Activated T-helper 1 cell treated with Interleukin-2 at 50 U/mL for 16 hours (primary cell): ENCODE measurements around the gene CNGA3.
"Not testable (repeated sequence)": the region's sequence is repeated elsewhere in the genome, so short reads cannot be mapped to it uniquely, and the experiment has no call there.

Experiments
- DNase-seq: peaks from one replicate; pipeline ENCODE4 v3.0.0-alpha.2; 2020; ENCODE audit warnings: low read depth

Gene CNGA3

DNA sequence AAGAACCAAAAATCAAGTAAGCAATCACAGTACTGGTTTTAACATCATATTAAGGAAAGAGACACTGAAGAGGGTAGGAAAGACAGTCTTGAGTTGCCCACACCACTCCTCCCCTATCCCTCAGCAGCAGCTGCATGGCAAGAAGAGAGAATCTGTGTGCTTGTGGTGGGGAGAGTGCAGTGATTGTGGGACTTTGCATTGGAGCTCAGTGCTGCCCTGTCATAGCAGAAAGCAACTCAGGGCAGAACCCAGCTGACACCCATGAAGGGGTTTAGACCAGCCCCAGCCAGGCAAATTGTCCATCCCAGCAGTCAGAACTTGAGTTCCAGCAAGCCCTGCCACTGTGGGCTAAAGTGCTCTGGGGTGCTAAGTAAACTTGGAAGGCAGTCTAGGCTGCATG lies 57.6 kb downstream of the CNGA3 start:
- no peak for DNase-seq

DNA sequence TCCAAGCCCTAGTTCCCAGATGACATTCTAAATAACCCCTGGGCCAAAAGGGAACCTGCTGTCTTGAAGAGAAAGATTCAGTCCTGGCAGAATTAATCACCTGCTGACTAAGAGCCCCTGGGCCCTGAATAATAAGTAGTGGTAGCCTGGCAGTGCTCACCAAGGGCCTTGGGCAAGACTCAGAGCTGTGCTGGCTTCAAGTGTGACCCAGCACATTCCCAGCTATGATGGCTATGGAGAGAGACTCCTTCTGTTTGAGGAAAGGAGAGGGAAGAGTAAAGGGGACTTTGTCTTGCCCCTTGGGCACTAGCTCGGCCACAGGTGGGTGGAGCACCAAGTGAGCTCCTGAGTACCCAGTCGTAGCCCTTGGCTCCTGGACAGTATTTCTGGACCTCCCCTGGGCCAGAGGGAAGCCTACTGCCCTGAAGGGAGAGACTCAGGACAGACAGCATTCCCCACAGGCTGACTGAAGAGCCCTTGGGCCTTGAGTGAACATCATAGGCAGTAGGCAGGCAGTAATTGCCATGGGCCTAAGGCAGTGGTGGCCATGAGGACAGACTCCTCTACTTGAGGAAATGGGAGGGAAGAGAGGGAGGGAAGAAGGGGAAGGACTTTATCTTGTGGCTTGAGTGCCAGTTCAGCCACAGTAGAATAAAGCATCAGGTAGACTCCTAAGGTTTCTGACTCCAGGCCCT lies 58.4 kb downstream of the CNGA3 start:
- DNase-seq = no peak

DNA sequence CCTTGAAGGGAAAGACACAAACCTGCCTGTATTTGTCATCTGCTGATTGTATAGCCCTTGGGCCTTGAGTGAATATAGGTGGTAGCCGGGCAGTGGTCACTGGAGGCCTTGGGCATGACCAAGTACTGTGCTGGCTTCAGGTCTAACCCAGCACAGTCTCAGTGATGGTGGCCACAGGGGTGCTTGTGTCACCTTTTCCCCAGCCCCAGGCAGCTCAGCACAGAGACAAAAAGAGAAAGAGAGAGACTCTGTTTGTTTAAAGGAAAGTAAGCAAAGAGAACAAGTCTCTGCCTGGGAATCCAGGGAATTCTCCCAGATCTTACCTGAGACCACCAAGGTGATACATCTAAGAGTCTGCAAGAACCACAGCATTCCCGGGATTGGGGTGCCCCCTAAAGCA lies 59.0 kb downstream of the CNGA3 start:
- no peak for DNase-seq

DNA sequence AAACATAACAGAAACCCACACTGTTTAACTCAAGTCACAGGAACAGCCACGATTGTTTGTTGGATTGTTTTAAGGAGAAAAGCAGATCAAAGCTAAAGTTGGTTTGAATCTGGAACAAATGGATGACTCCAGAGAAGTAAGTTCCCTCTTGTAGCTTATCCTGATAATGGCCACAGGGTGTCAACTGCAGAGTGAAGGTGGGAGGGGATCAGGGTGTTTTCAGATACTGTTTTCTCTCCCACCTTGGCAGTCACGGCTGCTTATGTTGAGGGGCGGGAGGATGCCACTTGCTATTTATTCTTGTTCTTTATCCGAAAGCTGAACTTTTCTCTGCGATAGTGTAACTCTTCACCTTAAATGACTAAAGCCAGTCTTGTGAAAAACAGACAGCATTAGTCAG lies 61.9 kb downstream of the CNGA3 start:
- no peak for DNase-seq

DNA sequence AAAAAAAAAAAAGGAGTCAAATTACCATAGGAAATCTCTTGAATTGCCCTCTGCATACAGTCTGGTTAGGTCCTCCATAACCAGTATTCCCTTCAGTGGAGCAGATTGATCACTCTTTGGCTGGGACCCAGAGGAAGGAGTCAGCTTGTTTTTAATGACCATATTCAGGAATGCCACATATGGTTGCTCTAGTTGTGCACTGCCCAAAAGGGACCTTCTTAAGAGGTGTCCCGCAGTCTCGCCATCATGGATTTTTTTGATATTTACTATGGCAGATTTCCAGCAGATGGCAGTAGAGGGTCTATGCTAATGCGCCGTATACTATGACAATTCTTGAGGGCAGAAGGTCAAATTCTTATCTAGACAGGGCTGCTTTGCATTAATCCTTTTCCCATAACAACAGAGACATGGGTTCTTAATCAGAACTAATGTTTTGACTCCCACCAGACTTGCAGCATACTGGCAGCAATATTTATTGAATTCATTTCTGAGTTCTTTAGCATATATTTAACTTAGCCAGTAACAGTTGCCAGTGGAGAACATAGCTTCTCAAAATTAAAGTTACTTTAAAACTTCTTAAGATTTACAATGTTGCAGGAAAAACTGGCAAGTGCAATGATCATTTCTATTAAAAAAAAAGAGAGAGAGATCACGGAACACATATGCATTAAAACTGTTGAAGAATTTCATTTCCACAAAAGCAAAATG lies 66.6 kb downstream of the CNGA3 start:
- peak; percentile 10 for DNase-seq

- DNase-seq = not testable (repeated sequence)
Observed at GRCh38 chr2:98414246-98414645, 68.0 kb downstream of the CNGA3 start.

GRCh38 chr2:98415719-98416248 lies 69.5 kb downstream of the CNGA3 start:
- DNase-seq = not testable (repeated sequence)

GRCh38 chr2:98416383-98417159 lies 70.3 kb downstream of the CNGA3 start:
- DNase-seq = no peak

DNA sequence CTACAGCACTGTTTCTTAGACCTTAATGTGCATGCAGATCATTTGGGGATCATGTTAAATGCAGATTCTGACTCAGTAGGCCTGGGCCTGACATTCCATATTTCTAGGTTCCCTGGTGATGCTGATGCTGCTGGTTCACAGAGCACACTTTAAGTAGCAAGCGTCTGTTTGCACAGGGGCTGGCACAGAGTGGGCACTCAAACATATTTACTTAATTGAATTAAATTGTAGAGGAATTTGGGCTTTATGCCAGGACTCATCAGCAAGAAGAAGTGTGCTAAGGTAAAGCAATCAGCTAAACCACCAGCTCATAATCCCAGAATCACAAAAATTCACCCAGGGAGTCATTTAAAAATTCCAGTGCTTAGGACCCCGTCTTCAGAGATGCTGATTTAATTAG lies 73.3 kb downstream of the CNGA3 start:
- no peak for DNase-seq

GRCh38 chr2:98419977-98420725 lies 73.9 kb downstream of the CNGA3 start:
- DNase-seq = no peak

GRCh38 chr2:98422449-98422848 lies 76.2 kb downstream of the CNGA3 start:
- no peak for DNase-seq

DNA sequence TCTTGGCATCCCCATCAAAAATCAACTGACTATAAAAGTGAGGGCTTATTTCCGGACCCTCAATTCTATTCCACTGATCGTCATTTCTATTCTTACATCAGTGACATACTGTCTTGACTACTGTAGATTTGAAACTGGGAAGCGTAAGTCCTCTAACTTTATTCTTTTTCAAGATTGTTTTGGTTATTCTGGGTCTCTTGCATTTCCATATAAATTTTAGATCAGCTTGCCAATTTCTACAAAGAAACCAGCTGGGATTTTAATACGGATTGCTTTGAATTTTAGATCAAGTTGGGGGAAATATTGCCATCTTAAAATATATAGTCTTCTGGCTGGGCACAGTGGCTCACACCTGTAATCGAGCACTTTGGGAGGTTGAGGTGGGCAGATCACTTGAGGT lies 80.5 kb downstream of the CNGA3 start:
- DNase-seq = no peak

- no peak for DNase-seq
Observed at GRCh38 chr2:98432145-98432544, 85.9 kb downstream of the CNGA3 start.

GRCh38 chr2:98433363-98433964 lies 87.2 kb downstream of the CNGA3 start:
- DNase-seq = no peak

DNA sequence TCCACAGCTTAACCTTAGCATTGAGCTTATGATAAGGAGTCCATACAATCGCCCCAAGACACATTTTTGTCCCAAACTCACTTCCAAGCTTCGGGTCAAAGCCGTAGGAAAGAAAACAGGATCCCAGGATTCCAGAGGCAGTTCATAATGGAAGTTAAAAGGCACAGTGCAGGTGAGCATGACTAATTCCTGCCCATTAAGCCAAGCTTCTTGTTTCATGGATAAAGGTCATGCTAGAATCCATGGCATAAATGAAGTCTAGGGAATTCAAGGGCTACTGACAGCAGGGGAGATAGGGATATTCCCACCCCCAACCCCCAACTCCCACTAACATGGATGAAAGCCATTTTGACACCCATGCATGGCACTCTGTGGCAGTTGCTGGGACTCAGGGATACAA lies 88.2 kb downstream of the CNGA3 start:
- no peak for DNase-seq

DNA sequence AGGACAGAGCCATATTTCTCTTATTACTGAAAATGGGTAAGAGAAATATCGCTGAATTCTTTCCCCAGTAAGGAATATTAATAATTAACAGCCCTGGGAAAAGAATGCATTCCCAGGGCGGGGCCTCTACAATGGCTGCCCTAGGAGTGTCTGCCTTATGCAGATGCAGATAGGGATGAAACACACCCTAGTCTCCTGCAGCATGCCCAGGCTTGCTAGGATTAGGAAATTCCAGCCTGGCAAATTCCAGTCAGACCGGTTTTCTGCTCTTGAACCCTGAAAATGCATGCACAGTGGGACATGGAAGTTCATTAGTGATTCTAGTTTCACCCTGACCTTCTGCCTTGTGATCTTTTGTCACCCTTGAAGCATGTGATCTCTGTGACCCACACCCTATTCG lies 89.4 kb downstream of the CNGA3 start:
- not testable (repeated sequence) for DNase-seq

DNA sequence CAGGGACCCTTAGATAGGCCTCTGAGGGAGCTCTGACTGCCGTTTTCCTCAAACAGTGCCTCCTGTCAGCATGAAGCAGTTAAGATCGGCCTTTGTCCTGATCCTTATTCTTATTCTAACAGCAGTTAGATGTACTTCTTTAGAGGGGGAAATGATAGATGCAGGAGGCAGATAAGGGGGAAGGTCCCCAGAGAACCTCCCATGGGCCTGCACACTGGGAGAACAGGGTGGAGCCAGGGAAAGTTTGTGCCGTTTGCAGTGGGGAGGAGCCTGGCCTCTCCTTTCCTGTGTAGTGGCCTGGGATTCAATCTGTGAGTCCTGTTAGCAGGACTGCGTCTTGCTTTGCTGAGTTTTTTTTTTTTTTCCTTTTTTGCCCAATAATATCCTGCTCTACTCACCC lies 90.5 kb downstream of the CNGA3 start:
- DNase-seq = no peak

DNA sequence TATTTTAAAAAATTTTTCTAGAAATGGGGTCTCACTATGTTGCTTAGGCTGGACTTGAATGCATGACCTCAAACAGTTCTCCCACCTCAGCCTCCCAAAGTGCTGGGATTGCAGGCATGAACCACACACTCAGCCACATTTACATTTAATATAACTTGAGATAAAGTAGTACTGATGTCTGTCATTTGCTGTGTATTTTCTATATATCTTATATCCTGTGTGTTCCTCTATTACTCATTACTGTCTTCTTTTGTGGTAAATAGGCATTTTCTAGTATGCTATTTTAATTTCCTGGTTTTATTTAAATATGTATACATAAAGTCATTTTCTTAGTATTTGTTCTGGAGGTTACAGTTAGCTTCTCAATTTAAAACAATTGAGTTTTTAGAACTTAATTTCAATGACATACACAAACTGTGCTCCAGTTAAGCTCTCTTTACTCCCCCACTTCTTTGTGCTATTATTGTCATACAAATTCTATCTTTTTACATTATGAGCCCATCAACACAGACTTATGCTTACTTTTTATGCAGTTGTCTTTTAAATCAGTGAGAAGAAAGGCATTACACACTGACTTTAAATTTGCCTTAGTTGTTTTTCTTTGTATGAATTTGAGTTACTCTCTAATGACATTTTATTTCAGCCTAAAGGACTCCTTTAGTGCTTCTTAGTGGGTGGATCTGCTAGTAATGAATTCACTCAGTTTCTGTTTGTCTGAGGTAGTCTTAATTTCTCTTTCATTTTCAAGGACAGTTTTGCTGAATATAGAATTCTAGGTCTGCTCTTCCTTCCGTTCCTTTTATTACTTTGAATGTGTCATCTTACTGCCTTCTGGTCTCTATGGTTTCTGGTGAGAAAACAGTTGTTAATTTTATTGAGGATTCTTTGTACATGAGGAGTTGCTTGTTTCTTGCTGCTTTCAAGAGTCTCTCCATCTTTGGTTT lies 92.2 kb downstream of the CNGA3 start:
- no peak for DNase-seq

GRCh38 chr2:98441706-98442450 lies 95.6 kb downstream of the CNGA3 start:
- DNase-seq = no peak

DNA sequence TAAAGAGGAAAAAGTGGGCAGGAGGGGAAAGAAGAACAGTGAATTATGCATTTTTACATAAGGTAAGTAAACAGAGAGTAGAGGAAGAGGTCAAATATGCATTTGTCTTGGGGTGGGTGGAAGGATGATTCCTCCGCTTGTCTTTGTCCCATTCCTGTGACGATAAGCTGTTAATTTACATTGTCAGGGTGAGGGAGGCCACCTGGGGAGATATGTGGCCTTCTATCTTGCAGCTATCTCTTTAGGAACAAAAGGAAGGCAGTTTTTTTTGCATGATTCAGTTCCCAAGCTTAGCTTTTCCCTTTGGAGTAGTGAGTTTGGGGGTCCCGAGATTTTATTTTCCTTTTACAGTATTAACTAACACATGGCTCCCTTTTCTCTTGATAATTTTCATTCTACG lies 96.2 kb downstream of the CNGA3 start:
- no peak for DNase-seq
